Measurements from ENCODE around the gene LANCL3.
A peak's percentile ranks its signal among the peaks of the same experiment; 100 is the strongest.
"Not testable (repeated sequence)": the region's sequence is repeated elsewhere in the genome, so short reads cannot be mapped to it uniquely, and the experiment has no call there.

LANCL3 gene

DNA sequence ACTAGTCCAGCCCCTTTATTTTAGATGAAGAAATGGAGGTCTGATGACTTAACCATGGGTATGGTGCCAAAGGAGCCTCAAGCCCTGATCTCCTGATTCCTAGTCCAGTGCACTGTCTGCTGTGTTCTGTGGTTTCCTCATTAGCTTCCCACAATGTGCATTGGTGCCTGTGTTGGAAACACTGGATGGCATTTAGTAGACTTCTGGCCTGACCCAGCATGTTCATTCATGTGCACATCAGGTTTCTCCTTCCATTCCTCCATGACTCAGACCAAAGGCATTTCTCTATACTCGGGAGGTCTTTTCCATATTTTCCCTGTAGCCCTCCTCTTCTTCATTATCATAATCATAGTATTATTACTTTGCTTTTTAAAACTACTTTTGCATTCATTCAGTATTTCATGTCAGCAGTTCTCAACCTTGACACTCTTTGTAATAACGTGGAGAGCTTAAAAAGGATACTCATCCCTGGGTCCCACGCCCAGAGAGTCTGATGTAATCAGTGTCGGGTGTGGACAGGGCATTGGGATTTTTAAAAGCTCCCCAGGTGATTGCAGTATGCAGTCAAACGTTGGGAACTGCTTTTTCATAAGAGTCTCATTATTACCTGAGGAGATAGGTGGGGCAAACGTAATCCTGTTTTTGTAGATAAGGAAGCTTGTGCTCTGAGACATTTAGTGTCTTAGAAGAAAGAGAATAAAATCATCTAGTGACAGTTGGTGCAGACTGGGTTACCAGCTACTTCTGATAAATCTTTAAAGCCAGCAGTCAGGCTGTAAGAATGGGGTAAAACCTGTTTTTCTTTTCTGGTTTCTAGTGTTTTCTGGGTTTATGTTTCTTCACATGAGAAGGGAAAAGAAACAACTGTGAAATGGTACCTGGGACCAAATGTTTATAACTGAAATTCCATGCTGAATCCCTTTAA, 73.2 kb downstream of the LANCL3 start:
- Histone ChIP-seq H3K36me3 (ENCODE audit: control insufficient read depth in 4 of 4, insufficient read depth in 4 of 4, low read length in 3 of 4) (no peaks in the 10 kb centered on the region), H3K4me3 (ENCODE audit: control insufficient read depth in 1 of 7, extremely low read depth in 1 of 7, insufficient read depth in 4 of 7, low read depth in 2 of 7, low read length in 6 of 7) (no peak overlapping the region), H3K27ac (ENCODE audit: insufficient read depth in 1 of 2, low read depth in 1 of 2, low read length in 2 of 2, poor library complexity in 1 of 2, severe bottlenecking in 2 of 2) (no peak overlapping the region), H3K27me3 (replicated peaks in 2 of 5; ENCODE audit: control insufficient read depth in 4 of 5, insufficient read depth in 5 of 5, low read length in 4 of 5) (no peaks in the 10 kb centered on the region), H3K4me1 (ENCODE audit: control extremely low read depth in 1 of 4, control insufficient read depth in 4 of 4, insufficient read depth in 4 of 4, low read length in 3 of 4) (no peaks in the 10 kb centered on the region), H3K9me3 (ENCODE audit: control extremely low read depth in 1 of 5, control insufficient read depth in 4 of 5, insufficient read depth in 2 of 5, low read depth in 1 of 5, low read length in 4 of 5) (no peaks in the 10 kb centered on the region)
- DNase-seq, result no peak
- WGBS (ENCODE audit: insufficient coverage), result 73% methylated on average over 4 of the region's 6 CpGs
- POLR2A ChIA-PET, result no interaction called here
- CTCF ChIA-PET, result no interaction called here

DNA sequence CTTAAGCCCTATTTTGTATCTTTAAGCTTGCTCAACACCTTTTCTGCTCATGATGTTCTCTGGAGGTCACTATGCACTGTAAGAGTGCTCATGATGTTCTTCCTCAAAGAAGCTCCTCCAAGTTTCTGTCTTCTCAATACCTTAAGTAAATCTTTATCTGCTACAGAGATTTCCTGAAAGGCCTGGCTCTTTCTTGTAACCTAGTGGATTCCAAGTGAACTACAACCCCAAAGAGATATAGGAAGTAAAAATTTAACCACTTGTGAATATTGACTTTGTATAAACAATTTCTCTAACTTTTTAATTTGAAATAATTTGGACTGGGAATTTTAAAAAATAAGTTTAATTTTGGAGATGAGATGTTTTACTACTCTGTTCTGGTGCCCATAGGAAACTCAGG, 74.8 kb downstream of the LANCL3 start:
- DNase-seq, result peak in 1 of 3 donors; percentile 5
- Histone ChIP-seq H3K4me3 (ENCODE audit: control insufficient read depth in 1 of 7, extremely low read depth in 1 of 7, insufficient read depth in 4 of 7, low read depth in 2 of 7, low read length in 6 of 7) (no peak overlapping the region), H3K4me1 (ENCODE audit: control extremely low read depth in 1 of 4, control insufficient read depth in 4 of 4, insufficient read depth in 4 of 4, low read length in 3 of 4) (no peaks in the 10 kb centered on the region), H3K36me3 (ENCODE audit: control insufficient read depth in 4 of 4, insufficient read depth in 4 of 4, low read length in 3 of 4) (no peaks in the 10 kb centered on the region), H3K27ac (ENCODE audit: insufficient read depth in 1 of 2, low read depth in 1 of 2, low read length in 2 of 2, poor library complexity in 1 of 2, severe bottlenecking in 2 of 2) (no peak overlapping the region), H3K9me3 (ENCODE audit: control extremely low read depth in 1 of 5, control insufficient read depth in 4 of 5, insufficient read depth in 2 of 5, low read depth in 1 of 5, low read length in 4 of 5) (no peaks in the 10 kb centered on the region), H3K27me3 (replicated peaks in 2 of 5; ENCODE audit: control insufficient read depth in 4 of 5, insufficient read depth in 5 of 5, low read length in 4 of 5) (no peaks in the 10 kb centered on the region)
- CTCF ChIA-PET, result no interaction called here
- POLR2A ChIA-PET, result no interaction called here

DNA sequence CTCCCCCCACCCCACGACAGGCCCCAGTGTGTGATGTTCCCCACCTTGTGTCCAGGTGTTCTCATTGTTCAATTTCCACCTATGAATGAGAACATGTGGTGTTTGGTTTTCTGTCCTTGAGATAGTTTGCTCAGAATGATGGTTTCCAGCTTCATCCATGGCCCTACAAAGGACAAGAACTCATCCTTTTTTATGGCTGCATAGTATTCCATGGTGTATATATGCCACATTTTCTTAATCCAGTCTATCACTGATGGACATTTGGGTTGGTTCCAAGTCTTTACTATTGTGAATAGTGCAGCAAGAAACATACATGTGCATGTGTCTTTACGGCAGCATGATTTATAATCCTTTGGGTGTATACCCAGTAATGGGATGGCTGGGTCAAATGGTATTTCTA, 79.4 kb downstream of the LANCL3 start:
- DNase-seq; H3K4me1 ChIP-seq (ENCODE audit: control extremely low read depth in 1 of 4, control insufficient read depth in 4 of 4, insufficient read depth in 4 of 4, low read length in 3 of 4); H3K36me3 ChIP-seq (ENCODE audit: control insufficient read depth in 4 of 4, insufficient read depth in 4 of 4, low read length in 3 of 4); H3K27ac ChIP-seq (ENCODE audit: insufficient read depth in 1 of 2, low read depth in 1 of 2, low read length in 2 of 2, poor library complexity in 1 of 2, severe bottlenecking in 2 of 2); H3K4me3 ChIP-seq (ENCODE audit: control insufficient read depth in 1 of 7, extremely low read depth in 1 of 7, insufficient read depth in 4 of 7, low read depth in 2 of 7, low read length in 6 of 7); H3K27me3 ChIP-seq (replicated peaks in 2 of 5; ENCODE audit: control insufficient read depth in 4 of 5, insufficient read depth in 5 of 5, low read length in 4 of 5); CTCF ChIA-PET; H3K9me3 ChIP-seq (ENCODE audit: control extremely low read depth in 1 of 5, control insufficient read depth in 4 of 5, insufficient read depth in 2 of 5, low read depth in 1 of 5, low read length in 4 of 5); POLR2A ChIA-PET: not testable (repeated sequence)
- no CpG with 5 or more reads among the region's 2 CpGs for WGBS (ENCODE audit: insufficient coverage)

DNA sequence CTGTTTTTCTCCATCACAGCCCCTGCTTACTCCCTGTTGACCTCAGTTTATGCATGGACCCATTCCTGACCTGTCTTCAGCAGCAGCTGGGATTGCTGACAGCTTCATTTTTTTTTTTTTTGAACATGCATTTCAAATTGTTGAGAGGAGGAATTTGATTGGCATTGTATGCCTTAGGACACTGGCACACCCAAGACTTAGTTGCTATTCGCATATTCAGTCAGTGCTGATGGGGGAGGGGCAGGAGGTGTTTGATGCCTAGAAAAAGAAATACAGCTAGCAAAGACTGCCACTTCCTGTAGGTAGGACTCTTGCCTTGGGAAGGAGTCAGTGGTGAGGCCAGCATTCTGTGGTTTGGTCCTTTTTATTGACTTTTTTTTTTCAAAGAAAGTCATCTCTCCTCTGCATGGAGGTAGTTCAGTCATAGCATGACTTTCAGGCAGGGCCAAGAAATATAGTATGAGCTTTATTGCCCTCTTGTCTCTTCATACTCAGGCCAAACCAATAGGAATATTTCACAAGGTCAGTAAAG, 80.5 kb downstream of the LANCL3 start:
- peaks cover 0 to 2% (median 0%) of the 10 kb centered on the region in 5 experiments for H3K27me3 ChIP-seq (replicated peaks in 2 of 5; ENCODE audit: control insufficient read depth in 4 of 5, insufficient read depth in 5 of 5, low read length in 4 of 5)
- 83% methylated on average over 1 of the region's 1 CpG for WGBS (ENCODE audit: insufficient coverage)
- CTCF ChIA-PET, result no interaction called here
- H3K27ac ChIP-seq (ENCODE audit: insufficient read depth in 1 of 2, low read depth in 1 of 2, low read length in 2 of 2, poor library complexity in 1 of 2, severe bottlenecking in 2 of 2), result no peak overlapping the region
- H3K36me3 ChIP-seq (ENCODE audit: control insufficient read depth in 4 of 4, insufficient read depth in 4 of 4, low read length in 3 of 4), result no peaks in the 10 kb centered on the region
- H3K4me1 ChIP-seq (ENCODE audit: control extremely low read depth in 1 of 4, control insufficient read depth in 4 of 4, insufficient read depth in 4 of 4, low read length in 3 of 4), result no peaks in the 10 kb centered on the region
- DNase-seq, result no peak
- no peaks in the 10 kb centered on the region for H3K9me3 ChIP-seq (ENCODE audit: control extremely low read depth in 1 of 5, control insufficient read depth in 4 of 5, insufficient read depth in 2 of 5, low read depth in 1 of 5, low read length in 4 of 5)
- POLR2A ChIA-PET, result no interaction called here
- H3K4me3 ChIP-seq (ENCODE audit: control insufficient read depth in 1 of 7, extremely low read depth in 1 of 7, insufficient read depth in 4 of 7, low read depth in 2 of 7, low read length in 6 of 7), result no peak overlapping the region

DNA sequence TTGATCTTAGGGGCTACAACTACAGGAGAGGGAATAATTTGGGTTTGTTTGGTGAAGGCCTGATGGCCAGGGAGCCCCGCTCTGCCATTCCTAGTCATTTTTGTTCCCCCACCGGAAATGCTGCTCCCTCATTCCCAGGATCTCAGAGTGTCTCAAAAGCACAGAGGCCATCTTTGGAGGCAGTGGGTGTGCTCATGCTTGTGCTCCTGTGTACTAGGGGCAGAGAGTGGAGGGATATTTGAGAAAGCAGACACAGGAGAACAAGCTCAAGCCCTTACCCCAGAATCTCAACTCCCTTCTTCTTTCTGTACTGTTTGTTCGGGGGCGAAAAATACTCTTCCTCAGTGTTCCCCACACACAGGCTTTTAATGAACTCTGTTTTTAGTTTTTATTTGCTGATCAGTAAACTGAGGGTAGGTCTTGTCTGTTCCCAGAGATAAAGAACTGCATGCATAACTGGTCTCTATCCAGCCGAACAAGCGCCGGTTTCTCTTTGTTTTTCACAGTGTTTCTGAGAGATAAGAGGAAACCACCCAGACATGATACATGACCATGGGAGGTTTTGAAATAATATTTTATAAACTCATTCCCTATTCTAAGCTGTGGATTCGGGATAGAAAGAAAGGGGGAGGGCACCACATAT, 81.2 kb downstream of the LANCL3 start:
- ChIA-PET POLR2A (interaction anchor here (0.6 kb wide), 1 partner anchor 1034 kb away, joined by 3 read pairs; no protein-coding TSS in a partner anchor), CTCF (no interaction called here)
- no peaks in the 10 kb centered on the region for H3K9me3 ChIP-seq (ENCODE audit: control extremely low read depth in 1 of 5, control insufficient read depth in 4 of 5, insufficient read depth in 2 of 5, low read depth in 1 of 5, low read length in 4 of 5)
- no peaks in the 10 kb centered on the region for H3K4me1 ChIP-seq (ENCODE audit: control extremely low read depth in 1 of 4, control insufficient read depth in 4 of 4, insufficient read depth in 4 of 4, low read length in 3 of 4)
- H3K4me3 ChIP-seq (ENCODE audit: control insufficient read depth in 1 of 7, extremely low read depth in 1 of 7, insufficient read depth in 4 of 7, low read depth in 2 of 7, low read length in 6 of 7), result no peak overlapping the region
- DNase-seq, result peak; percentile 34 to 72 (median 43)
- H3K27ac ChIP-seq (ENCODE audit: insufficient read depth in 1 of 2, low read depth in 1 of 2, low read length in 2 of 2, poor library complexity in 1 of 2, severe bottlenecking in 2 of 2), result peak overlapping the region in 1 of 2 experiments; percentile 74
- no peaks in the 10 kb centered on the region for H3K36me3 ChIP-seq (ENCODE audit: control insufficient read depth in 4 of 4, insufficient read depth in 4 of 4, low read length in 3 of 4)
- H3K27me3 ChIP-seq (replicated peaks in 2 of 5; ENCODE audit: control insufficient read depth in 4 of 5, insufficient read depth in 5 of 5, low read length in 4 of 5), result peaks cover 0 to 5% (median 0%) of the 10 kb centered on the region in 5 experiments
- WGBS (ENCODE audit: insufficient coverage), result 100% methylated on average over 2 of the region's 8 CpGs

DNA sequence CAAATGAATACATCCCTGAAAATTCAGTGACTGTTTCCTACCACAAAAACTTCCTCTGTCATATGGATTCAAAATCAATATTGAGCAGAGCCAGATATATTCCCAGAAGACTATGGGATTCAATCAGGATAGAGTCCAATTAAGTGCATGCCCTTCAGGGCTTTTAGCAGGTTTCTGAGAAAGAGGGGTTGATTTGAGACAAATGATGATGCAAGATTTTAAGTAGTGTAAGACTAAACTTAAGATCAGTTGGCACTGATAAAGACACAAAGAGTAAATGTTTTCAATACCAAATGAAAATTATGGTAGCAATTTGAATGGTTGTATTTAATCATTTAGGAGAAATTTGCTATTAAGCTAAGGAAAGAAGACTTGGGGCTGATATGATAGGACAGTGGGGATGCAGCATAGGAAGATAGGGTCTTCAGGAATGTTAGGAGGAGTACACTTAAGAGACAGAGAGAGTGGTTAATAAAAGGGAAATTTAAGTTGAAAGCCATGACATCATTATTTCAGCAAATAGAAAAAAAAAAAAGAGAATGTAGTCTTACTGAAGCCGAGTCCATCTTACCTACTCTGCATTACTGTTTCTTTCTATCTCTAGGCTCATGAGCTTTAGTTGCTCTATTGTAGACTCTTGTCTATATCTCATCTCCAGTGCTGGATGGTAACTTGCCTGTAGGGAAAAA, 82.1 kb downstream of the LANCL3 start:
- POLR2A ChIA-PET, result no interaction called here
- DNase-seq, result no peak
- Histone ChIP-seq H3K9me3 (ENCODE audit: control extremely low read depth in 1 of 5, control insufficient read depth in 4 of 5, insufficient read depth in 2 of 5, low read depth in 1 of 5, low read length in 4 of 5) (no peaks in the 10 kb centered on the region), H3K4me3 (ENCODE audit: control insufficient read depth in 1 of 7, extremely low read depth in 1 of 7, insufficient read depth in 4 of 7, low read depth in 2 of 7, low read length in 6 of 7) (no peak overlapping the region), H3K4me1 (ENCODE audit: control extremely low read depth in 1 of 4, control insufficient read depth in 4 of 4, insufficient read depth in 4 of 4, low read length in 3 of 4) (no peaks in the 10 kb centered on the region), H3K36me3 (ENCODE audit: control insufficient read depth in 4 of 4, insufficient read depth in 4 of 4, low read length in 3 of 4) (no peaks in the 10 kb centered on the region), H3K27me3 (replicated peaks in 2 of 5; ENCODE audit: control insufficient read depth in 4 of 5, insufficient read depth in 5 of 5, low read length in 4 of 5) (peaks cover 0 to 5% (median 0%) of the 10 kb centered on the region in 5 experiments), H3K27ac (ENCODE audit: insufficient read depth in 1 of 2, low read depth in 1 of 2, low read length in 2 of 2, poor library complexity in 1 of 2, severe bottlenecking in 2 of 2) (peak overlapping the region in 1 of 2 experiments; percentile 34)
- no CpG with 5 or more reads among the region's 1 CpG for WGBS (ENCODE audit: insufficient coverage)
- CTCF ChIA-PET, result interaction anchor here (1.2 kb wide), 1 partner anchor 91 kb away, joined by 3 read pairs; no protein-coding TSS in a partner anchor
